HuH-7 (cell line): ENCODE results near the gene PHACTR1.
"Not testable (repeated sequence)": the region's sequence is repeated elsewhere in the genome, so short reads cannot be mapped to it uniquely, and the experiment has no call there.

Experiments
- DNase-seq: peaks from one replicate; pipeline ENCODE4 v3.0.0; 2011; ENCODE audit warnings: low spot score

Gene PHACTR1

DNA sequence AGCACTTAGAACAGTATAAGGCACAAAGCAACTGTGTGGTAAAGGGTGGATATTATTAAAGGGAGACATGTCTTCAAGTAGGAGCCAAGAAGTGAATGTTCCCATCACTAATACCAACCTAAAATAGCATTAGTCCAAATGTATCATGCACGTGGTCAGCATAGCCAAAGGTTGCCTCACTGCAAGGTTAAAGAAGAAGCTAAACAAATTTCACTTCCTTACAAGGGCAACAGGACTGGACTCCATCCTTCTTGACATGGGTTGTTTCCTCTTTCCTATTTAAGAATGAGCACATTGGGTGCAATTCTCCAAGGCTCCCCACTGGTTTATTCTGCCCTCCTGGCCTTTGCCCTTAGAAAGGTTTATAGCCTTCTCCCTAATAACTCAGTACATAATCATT lies 186.7 kb downstream of the PHACTR1 start:
- DNase-seq: no peak

DNA sequence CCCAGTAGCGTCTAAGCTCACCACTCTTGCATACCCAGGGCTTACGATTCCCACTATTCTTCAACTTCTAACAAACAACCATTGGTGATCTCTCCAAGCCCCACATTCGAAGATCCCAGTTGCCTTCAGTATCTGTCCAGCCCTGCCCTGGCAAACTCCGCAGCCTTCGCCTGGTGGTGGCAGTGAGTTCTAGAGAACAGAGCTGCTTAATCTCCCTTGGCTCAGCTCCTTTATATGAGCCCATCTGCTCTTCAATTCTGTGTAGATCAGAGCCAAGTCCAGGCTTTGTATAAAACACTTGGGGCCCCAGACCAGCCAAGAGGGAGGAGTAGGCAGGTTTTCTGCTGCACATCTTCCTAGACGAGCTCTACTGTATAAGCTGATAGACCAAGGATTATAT lies 193.3 kb downstream of the PHACTR1 start:
- no peak for DNase-seq

GRCh38 chr6:12911427-12911826 lies 194.9 kb downstream of the PHACTR1 start:
- no peak for DNase-seq

DNA sequence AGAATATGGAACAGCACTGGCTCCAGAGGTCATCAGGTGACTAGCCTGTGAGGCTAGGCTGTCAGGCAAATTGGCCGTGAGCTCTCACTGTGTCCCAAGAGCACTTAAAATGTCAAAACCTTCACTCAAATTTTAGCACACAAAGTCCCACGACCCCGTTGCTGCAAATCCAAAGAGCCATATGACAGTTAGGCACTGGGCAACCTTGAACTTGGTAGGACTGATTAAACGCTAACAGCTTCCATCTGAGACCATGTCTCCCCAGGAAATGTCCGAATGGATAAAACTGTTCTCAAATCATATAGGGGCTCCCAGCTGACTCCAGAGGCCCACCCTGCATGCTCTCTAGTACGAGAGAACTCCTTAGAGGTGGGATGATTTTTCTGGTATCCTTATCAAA lies 196.6 kb downstream of the PHACTR1 start:
- DNase-seq: no peak

DNA sequence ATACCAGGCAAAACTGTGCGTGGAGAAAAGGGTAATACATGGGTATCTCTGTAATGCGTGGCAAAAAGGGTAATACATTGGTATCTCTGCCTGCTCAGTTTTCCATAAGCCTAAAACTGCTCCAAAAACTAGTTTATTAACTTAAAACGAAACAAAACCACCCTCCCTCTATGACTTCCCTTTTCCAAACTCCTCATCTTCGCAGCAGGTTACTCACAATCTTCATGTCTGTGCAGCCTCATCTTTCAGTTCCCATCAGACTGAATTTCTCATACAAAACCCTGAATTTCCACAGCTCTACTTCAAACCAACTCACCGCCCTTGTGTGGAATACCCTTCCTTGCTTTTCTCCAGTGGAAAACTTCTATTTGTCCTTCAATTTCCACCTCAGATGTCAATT lies 199.4 kb downstream of the PHACTR1 start:
- no peak for DNase-seq

- DNase-seq: no peak
These were observed 200.0 kb downstream of the PHACTR1 start for GRCh38 chr6:12916420-12917136.

GRCh38 chr6:12921467-12921866 lies 204.9 kb downstream of the PHACTR1 start:
- DNase-seq: no peak

GRCh38 chr6:12923644-12924235 lies 207.2 kb downstream of the PHACTR1 start:
- DNase-seq: no peak

DNA sequence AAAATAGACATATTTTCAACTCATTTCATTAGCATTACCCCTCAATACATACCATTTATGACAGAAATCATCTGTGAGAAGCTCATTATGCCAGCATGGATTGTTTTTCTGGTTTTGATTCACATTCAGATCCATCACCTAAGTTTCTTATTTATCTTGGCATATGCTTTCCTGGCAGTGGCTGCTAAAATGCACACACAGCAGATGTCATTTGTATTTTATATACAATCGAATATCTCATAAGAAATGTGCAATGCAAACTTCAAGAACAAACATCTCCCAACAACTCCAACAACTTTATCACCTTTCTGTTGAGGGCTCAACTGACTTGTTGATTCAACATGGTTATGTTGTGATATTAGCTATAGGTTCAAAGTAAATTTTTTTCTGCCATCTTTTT lies 208.3 kb downstream of the PHACTR1 start:
- no peak for DNase-seq

GRCh38 chr6:12927746-12928145 lies 211.2 kb downstream of the PHACTR1 start:
- no peak for DNase-seq

GRCh38 chr6:12929678-12930077 lies 213.1 kb downstream of the PHACTR1 start:
- no peak for DNase-seq

DNA sequence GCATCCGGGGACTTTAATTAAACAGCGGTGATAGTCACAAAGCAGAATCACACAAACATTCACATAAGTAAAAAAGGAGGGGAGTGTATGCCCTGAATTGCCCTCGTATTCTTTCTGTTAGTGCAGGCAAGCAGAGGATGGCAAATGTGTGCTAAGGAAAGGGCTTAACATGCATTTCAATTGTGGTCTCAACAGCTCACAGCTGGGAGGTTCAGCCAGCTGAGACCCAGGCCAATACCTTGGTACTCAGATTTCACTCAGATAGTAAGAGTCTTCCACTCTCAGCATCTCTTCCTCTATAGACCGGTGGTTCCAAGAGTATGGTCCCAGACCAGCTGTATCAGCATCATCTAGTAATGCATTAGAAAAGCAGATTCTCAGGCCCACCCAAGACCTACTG lies 215.1 kb downstream of the PHACTR1 start:
- no peak for DNase-seq

- no peak for DNase-seq
These were observed 219.1 kb downstream of the PHACTR1 start for GRCh38 chr6:12935637-12936036.

GRCh38 chr6:12937971-12938370 lies 221.4 kb downstream of the PHACTR1 start:
- DNase-seq: no peak

DNA sequence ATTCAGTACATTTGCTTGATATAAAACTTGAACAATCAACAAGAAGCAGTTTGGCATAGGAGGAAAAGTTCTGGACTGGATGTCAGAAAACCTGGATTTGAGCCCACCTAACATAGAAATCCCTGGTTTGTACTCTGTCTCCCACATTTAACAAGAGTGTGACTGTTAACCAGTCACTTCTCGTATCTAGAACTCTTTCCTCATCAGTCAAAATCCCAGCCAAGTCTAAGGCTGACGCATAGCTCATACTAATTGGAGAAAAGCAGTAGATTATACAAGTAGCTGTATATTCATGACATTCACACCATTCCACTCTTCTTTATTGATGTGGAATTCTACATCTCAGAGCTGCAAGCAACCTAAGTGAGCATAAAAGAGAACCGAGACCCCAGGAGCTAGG lies 222.7 kb downstream of the PHACTR1 start:
- DNase-seq: no peak

DNA sequence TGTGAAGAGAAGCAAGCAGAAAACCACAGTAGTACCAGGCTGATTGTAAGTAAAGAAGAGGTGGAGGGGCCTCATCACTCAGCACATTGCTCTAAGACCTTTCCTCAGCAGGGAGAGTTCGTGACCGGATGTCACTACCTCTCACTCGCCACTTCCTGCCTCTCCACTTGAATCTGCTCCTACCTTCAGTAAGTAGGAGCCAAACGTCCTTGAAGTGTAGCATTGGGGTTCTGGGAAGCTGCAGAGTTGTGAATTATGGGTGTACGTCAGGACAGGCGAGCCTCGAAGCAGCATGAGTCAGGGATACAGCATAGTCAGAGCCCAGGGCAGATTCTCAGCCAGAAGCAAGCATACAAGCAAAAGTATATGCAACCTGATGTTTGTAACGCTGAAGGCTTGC lies 224.9 kb downstream of the PHACTR1 start:
- no peak for DNase-seq

DNA sequence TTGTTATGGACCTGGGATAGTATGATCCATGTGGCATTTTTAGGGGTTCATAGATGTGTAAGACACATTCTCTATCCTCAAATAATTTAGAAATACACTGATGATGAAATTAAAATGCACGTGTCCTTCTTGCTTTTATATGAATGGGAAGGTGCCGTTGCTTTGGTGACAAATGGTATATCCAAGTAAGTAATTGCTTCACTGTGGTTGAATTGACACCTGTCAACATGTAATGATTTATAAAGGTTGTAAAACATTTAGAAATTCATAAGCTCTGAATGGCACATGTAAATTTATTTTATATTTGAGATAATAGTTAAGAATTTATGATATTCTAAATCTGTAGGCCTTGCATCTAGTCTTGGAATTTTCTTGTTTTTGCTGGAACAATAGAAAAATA lies 227.0 kb downstream of the PHACTR1 start:
- no peak for DNase-seq

GRCh38 chr6:12944001-12944400 lies 227.4 kb downstream of the PHACTR1 start:
- DNase-seq: no peak

GRCh38 chr6:12944528-12944927 lies 228.0 kb downstream of the PHACTR1 start:
- not testable (repeated sequence) for DNase-seq

DNA sequence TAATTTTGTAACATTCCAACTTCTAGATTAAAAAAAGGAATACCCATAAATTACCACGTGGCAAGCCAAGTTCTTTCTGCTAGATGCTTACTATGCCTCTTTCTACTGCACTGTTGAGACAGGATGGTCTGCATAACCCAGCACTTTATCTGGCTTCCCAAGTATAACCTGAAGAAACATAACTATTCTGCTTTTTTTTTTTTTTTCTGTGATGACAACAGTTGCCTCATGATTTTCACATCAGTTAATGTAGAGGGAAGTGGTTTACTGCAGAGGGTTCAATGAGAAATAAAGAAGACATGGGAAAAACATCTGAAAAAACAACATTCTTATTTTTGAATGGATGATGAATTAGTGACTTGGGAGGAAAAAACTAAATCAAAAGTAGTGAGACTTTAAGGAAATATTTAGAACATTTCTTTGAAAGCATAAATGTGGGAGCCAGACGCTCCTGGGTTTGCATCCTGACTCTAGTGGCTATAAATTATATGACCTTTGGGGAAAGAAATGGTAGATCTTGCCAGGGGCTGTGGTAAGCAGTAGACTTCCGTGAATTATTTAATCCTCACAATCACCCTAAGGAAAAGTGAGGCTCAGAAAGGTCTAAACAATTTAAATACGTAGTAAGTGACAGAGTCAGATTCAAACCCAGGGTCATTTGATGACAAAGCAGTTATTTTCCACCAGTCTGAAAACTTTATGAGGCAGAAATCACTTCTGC lies 230.7 kb downstream of the PHACTR1 start:
- DNase-seq: no peak

DNA sequence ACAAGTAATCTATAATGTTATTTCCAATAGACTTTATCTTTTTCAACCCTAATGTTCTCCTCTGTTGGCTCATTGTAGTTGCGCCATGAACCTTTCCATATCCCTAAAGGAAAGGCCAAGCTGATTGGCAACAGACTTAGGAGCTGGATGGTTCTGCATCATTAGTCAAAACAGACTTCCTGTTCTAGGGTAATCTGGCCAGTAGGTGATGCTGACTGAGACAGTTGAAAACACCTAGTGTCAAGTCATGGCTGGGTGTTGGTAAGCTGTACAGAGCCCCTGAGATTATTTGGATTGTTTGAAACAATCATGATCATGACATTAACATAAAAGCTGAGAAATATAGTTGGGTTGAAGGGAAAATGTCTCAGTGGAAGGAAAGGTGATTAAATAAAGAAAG lies 231.4 kb downstream of the PHACTR1 start:
- no peak for DNase-seq

- DNase-seq: no peak
These were observed 234.4 kb downstream of the PHACTR1 start for GRCh38 chr6:12950976-12951375.

GRCh38 chr6:12951415-12951814 lies 234.8 kb downstream of the PHACTR1 start:
- DNase-seq: no peak
